ENCODE data around the gene PLCL2.

The PLCL2 gene

GRCh38 chr3:16865335-16865734 is 19.4 kb upstream of the PLCL2 start:
- DNase-seq (ENCODE audit: low spot score): no peak
- Histone ChIP-seq H3K27ac (peak overlapping the region in 1 of 2 donors; percentile 27), H3K4me3 (no peak overlapping the region)
- TF ChIP-seq CTCF (IDR thresholded peaks at IDR 0.05): no peak

- no peak overlapping the region for H3K27ac ChIP-seq
- no peak for TF ChIP-seq CTCF (IDR thresholded peaks at IDR 0.05)
- DNase-seq (ENCODE audit: low spot score): no peak
- no peak overlapping the region for H3K4me3 ChIP-seq
Observed at GRCh38 chr3:16866571-16866970, 18.2 kb upstream of the PLCL2 start.

GRCh38 chr3:16868513-16868912 is 16.2 kb upstream of the PLCL2 start:
- no peak for DNase-seq (ENCODE audit: low spot score)
- Histone ChIP-seq H3K27ac (no peak overlapping the region), H3K4me3 (no peak overlapping the region)
- TF ChIP-seq CTCF (IDR thresholded peaks at IDR 0.05): no peak

GRCh38 chr3:16869261-16870005 is 15.3 kb upstream of the PLCL2 start:
- no peak for DNase-seq (ENCODE audit: low spot score)
- Histone ChIP-seq H3K27ac (no peak overlapping the region), H3K4me3 (no peak overlapping the region)
- TF ChIP-seq CTCF (IDR thresholded peaks at IDR 0.05): no peak

- Histone ChIP-seq H3K4me3 (no peak overlapping the region), H3K27ac (no peak overlapping the region)
- no peak for DNase-seq (ENCODE audit: low spot score)
- no peak for TF ChIP-seq CTCF (IDR thresholded peaks at IDR 0.05)
Observed at GRCh38 chr3:16871915-16872842, 12.6 kb upstream of the PLCL2 start.

- Histone ChIP-seq H3K4me3 (no peak overlapping the region), H3K27ac (no peak overlapping the region)
- no peak for DNase-seq (ENCODE audit: low spot score)
- no peak for TF ChIP-seq CTCF (IDR thresholded peaks at IDR 0.05)
Observed at GRCh38 chr3:16873872-16874271, 10.9 kb upstream of the PLCL2 start.
